Left ventricle myocardium inferior (tissue), 1 donor: Measurements from ENCODE around the gene WNT5A. TPM values are rescaled to one million over a fixed set of nuclear protein-coding genes. Genes with fewer than 3 reads are reported as not detected.

Experiments used
- DNase-seq: peaks from one replicate; pipeline ENCODE4 v3.0.0-alpha.2; 2020
- H3K27ac ChIP-seq: fragments of 200-600 bp; replicated peaks from 2 replicates; pipeline ENCODE4 v1.8.0; 2021
- H3K27me3 ChIP-seq: fragments of 200-600 bp; 2 replicates; pipeline ENCODE4 v1.8.0; 2021; ENCODE audit warnings: low read depth
- H3K36me3 ChIP-seq: fragments of 200-600 bp; 2 replicates; pipeline ENCODE4 v1.8.0; 2021
- H3K4me1 ChIP-seq: fragments of 200-600 bp; 2 replicates; pipeline ENCODE4 v1.8.0; 2021
- H3K4me3 ChIP-seq: fragments of 200-600 bp; 2 replicates; pipeline ENCODE4 v1.8.0; 2021; ENCODE audit warnings: mild to moderate bottlenecking, moderate library complexity
- H3K9me3 ChIP-seq: fragments of 200-600 bp; replicated peaks from 2 replicates; pipeline ENCODE4 v1.8.0; 2021
- intact Hi-C: fragments of 100-400 bp; cut with micrococcal nuclease; formaldehyde crosslinking; loops from one replicate; pipeline ENCODE4 v1.11.0; 2022
- total RNA-seq: library from RNA; stranded (reverse); fragmentation: NEBNext Ultra II Directional; extraction: Animal tissue kit (Norgen Biotek cat#: 25700); gene quantifications from one replicate; pipeline ENCODE4 v1.2.1, GENCODE V29; 2021
- TF ChIP-seq, protein P1 (sequence below): fragments of 200-600 bp; IDR thresholded peaks from 2 replicates; pipeline ENCODE4 v1.8.0; 2021; ENCODE audit warnings: antibody characterized with exemption, mild to moderate bottlenecking, borderline replicate concordance
- donor health status: DM: no; HTN: yes; CAD: no; lungs with severe emphysema.

The WNT5A gene
- total RNA-seq, 1 donor from 2014 or later: 3.8 TPM

GRCh38 chr3:55514962-55515361, 27.9 kb upstream of the WNT5A start:
- H3K4me1 ChIP-seq: no peaks in the 10 kb centered on the region
- no peaks in the 10 kb centered on the region for H3K36me3 ChIP-seq
- H3K27me3 ChIP-seq: peaks cover 22% of the 10 kb centered on the region
- H3K4me3 ChIP-seq: no peak overlapping the region
- TF ChIP-seq, protein P1, sequence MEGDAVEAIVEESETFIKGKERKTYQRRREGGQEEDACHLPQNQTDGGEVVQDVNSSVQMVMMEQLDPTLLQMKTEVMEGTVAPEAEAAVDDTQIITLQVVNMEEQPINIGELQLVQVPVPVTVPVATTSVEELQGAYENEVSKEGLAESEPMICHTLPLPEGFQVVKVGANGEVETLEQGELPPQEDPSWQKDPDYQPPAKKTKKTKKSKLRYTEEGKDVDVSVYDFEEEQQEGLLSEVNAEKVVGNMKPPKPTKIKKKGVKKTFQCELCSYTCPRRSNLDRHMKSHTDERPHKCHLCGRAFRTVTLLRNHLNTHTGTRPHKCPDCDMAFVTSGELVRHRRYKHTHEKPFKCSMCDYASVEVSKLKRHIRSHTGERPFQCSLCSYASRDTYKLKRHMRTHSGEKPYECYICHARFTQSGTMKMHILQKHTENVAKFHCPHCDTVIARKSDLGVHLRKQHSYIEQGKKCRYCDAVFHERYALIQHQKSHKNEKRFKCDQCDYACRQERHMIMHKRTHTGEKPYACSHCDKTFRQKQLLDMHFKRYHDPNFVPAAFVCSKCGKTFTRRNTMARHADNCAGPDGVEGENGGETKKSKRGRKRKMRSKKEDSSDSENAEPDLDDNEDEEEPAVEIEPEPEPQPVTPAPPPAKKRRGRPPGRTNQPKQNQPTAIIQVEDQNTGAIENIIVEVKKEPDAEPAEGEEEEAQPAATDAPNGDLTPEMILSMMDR: no peak
- no peaks in the 10 kb centered on the region for H3K9me3 ChIP-seq
- no peak overlapping the region for H3K27ac ChIP-seq
- DNase-seq: no peak
- intact Hi-C loops: no loop called here

DNA sequence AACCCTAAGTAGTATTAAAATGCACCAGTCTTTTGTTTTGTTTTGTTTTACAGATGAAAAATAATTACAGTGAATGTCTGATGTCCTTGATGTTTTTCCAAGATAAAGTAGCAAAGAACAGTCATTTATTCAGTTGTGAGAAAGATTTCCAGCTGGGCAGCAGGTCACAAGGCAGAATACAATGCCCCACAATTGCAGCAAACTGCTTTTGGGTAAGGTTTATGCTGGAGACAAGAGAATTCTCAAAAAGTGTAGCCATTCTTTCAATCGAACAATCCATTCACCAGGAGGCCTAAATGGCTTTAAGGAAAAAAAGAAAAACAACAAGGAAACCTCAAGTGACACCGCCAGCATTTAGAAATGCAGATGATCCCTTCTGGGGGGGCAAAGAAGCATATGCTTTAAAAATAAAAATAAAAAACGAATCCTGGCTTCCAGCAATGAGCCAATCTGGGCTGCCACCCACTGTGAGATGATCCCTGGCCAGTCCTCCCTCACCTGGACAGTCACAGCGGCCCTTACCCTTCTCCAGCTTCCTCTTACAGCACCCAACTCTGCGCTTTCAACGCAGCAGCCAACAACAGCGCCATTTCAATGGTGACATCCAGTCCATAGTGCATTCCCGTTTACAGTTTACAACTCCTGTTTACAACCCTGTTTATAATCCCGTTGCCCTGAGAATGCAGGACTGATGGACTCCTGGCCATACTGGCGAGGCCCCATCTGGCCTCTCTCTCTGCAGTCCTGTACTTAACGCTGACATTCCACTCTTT, 25.7 kb upstream of the WNT5A start:
- no peak for DNase-seq
- Histone ChIP-seq H3K27ac (no peak overlapping the region), H3K36me3 (no peaks in the 10 kb centered on the region), H3K4me3 (no peak overlapping the region), H3K27me3 (peaks cover 32% of the 10 kb centered on the region), H3K9me3 (no peaks in the 10 kb centered on the region), H3K4me1 (no peaks in the 10 kb centered on the region)
- intact Hi-C loops: no loop called here
- TF ChIP-seq, protein P1: no peak

DNA sequence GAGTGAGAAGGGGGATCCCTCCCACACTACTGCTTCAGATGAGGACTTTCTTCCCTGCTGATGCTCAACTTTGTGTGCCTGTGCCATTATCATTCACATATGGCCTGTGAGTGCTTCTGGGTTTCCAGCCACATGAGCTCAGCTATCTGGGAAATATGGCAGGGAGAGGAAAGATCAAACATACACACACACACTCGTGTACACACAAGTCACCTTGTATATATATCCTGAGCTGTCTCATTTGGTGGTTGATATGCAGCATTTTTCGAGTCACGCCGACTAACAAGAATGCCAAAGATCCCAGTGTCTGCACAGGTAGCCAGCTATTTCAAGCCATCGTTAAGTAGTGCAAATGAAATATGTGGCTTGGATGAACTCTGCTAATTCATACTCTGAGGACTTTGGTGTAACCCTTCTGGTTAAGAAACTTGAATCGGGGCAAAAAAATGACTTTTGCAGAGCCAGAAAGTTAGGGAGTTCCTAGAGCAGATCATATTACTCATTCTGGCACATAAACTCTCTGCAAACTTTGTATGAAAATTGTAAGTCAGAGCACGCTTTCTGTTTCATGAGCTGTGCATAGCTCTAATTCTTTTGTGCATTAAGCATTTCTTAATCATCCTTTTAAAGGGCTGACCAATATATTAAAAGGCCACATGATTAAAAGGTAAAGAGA, 24.9 kb upstream of the WNT5A start:
- H3K4me1 ChIP-seq: no peaks in the 10 kb centered on the region
- peaks cover 37% of the 10 kb centered on the region for H3K27me3 ChIP-seq
- no peaks in the 10 kb centered on the region for H3K9me3 ChIP-seq
- H3K27ac ChIP-seq: no peak overlapping the region
- TF ChIP-seq, protein P1: no peak
- intact Hi-C loops: no loop called here
- H3K36me3 ChIP-seq: no peaks in the 10 kb centered on the region
- no peak overlapping the region for H3K4me3 ChIP-seq
- no peak for DNase-seq

DNA sequence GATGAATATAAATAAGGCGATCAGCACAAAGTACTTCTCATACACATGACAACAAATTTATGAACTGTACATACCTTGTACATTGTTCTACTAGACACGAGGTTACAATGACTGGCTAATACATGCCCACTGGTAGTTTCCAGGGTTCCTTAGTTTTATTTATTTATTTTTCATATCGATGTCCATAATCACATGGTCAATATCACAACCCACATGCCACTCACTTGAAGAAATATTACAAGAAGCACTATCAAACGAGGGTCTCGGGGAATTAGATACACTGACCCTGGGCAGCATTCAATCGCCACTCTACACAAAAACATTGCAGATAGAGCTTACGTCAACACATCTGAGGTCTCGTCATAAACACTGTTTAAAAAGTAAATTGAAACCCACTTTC, 21.2 kb upstream of the WNT5A start:
- H3K27me3 ChIP-seq: peaks cover 19% of the 10 kb centered on the region
- no peaks in the 10 kb centered on the region for H3K4me1 ChIP-seq
- TF ChIP-seq, protein P1: no peak
- intact Hi-C loops: no loop called here
- DNase-seq: no peak
- H3K9me3 ChIP-seq: no peaks in the 10 kb centered on the region
- H3K36me3 ChIP-seq: no peaks in the 10 kb centered on the region
- H3K4me3 ChIP-seq: no peak overlapping the region
- H3K27ac ChIP-seq: no peak overlapping the region

GRCh38 chr3:55507808-55508207, 20.7 kb upstream of the WNT5A start:
- H3K27me3 ChIP-seq: peaks cover 19% of the 10 kb centered on the region
- H3K4me1 ChIP-seq: no peaks in the 10 kb centered on the region
- no peaks in the 10 kb centered on the region for H3K9me3 ChIP-seq
- intact Hi-C loops: no loop called here
- TF ChIP-seq, protein P1: no peak
- no peaks in the 10 kb centered on the region for H3K36me3 ChIP-seq
- no peak overlapping the region for H3K4me3 ChIP-seq
- no peak for DNase-seq
- H3K27ac ChIP-seq: no peak overlapping the region
